Left cardiac atrium (tissue), 4 donors: Measurements from ENCODE around the gene PRDX5. TPM values are rescaled to one million over a fixed set of nuclear protein-coding genes. Genes with fewer than 3 reads are reported as not detected.

ENCODE experiments used
- ATAC-seq, 2 donors: fragments of 200-7000 bp; cut with Tn5 transposase; one replicate each; pipeline ENCODE4 v1.9.1; 2020; ENCODE audit warnings: mild to moderate bottlenecking in 2 of 2, moderate library complexity in 2 of 2
- DNase-seq: peaks from one replicate; pipeline ENCODE4 v3.0.0-alpha.2; 2020
- intact Hi-C, 2 donors: fragments of 100-400 bp; cut with DNase I; formaldehyde crosslinking; loops; one replicate each; pipeline versions ENCODE4 v1.14.1 to v1.15.1; 2022 to 2023
- total RNA-seq, 2 donors: library from RNA; stranded (reverse); fragmentation: NEBNext Ultra II Directional; extraction: Animal tissue kit (Norgen Biotek cat#: 25700); gene quantifications; one replicate each; pipeline ENCODE4 v1.2.1, GENCODE V29; 2021
- donor health status: DM: no; HTN: yes; CAD: no.
- donor health status: DM: no; HTN: yes; CAD: no; lungs with severe emphysema.
- donor health status: DM: yes; HTN: yes; CAD: no.
- donor health status: Dilated cardiomyopathy.

The PRDX5 gene
- total RNA-seq, 2 donors from 2014 or later: 264 to 298 TPM

GRCh38 chr11:64353715-64354506, 36.0 kb downstream of the PRDX5 start:
- ATAC-seq: no peak
- DNase-seq: no peak
- intact Hi-C loops: no loop called here

- intact Hi-C loops: no loop called here
- ATAC-seq (peak; percentile 59 to 60), DNase-seq (peak; percentile 87)
These were observed 37.4 kb downstream of the PRDX5 start for GRCh38 chr11:64355078-64355940.

- ATAC-seq (no peak), DNase-seq (no peak)
- intact Hi-C loops: no loop called here
These were observed 38.8 kb downstream of the PRDX5 start for GRCh38 chr11:64356498-64357411.

GRCh38 chr11:64357446-64357845, 39.5 kb downstream of the PRDX5 start:
- intact Hi-C loops: no loop called here
- no peak for DNase-seq
- no peak for ATAC-seq

GRCh38 chr11:64357904-64358535, 40.1 kb downstream of the PRDX5 start:
- intact Hi-C loops: no loop called here
- DNase-seq (no peak), ATAC-seq (peak; percentile 1 to 3)

GRCh38 chr11:64358536-64358906, 40.6 kb downstream of the PRDX5 start:
- DNase-seq: no peak
- intact Hi-C loops: no loop called here
- ATAC-seq: peak in 1 of 2 donors; percentile 2

GRCh38 chr11:64358907-64359711, 41.2 kb downstream of the PRDX5 start, which contains the start of gene RPS6KA4:
Gene RPS6KA4 (plus strand): TSS chr11:64359162. CDS start chr11:64359236, 74 bp downstream.
- intact Hi-C loops: no loop called here
- ATAC-seq (peak; percentile 86 to 90), DNase-seq (peak; percentile 74)

- no peak for ATAC-seq
These were observed 42.0 kb downstream of the PRDX5 start for GRCh38 chr11:64359712-64360445.

GRCh38 chr11:64360448-64360921, 42.6 kb downstream of the PRDX5 start:
- intact Hi-C loops: no loop called here
- no peak for ATAC-seq

More at GRCh38 chr11:64359712-64360445, 42.0 kb downstream of the PRDX5 start:
- DNase-seq: no peak
- intact Hi-C loops: no loop called here

GRCh38 chr11:64361659-64362058, 43.7 kb downstream of the PRDX5 start:
- ATAC-seq (no peak), DNase-seq (no peak)
- intact Hi-C loops: no loop called here

More at GRCh38 chr11:64360448-64360921, 42.6 kb downstream of the PRDX5 start:
- no peak for DNase-seq

GRCh38 chr11:64362339-64362738, 44.4 kb downstream of the PRDX5 start:
- DNase-seq (no peak), ATAC-seq (no peak)
- intact Hi-C loops: no loop called here

GRCh38 chr11:64364435-64364834, 46.5 kb downstream of the PRDX5 start:
- intact Hi-C loops: no loop called here
- DNase-seq: no peak
- no peak for ATAC-seq

GRCh38 chr11:64364911-64365310, 47.0 kb downstream of the PRDX5 start:
- intact Hi-C loops: no loop called here
- no peak for ATAC-seq
- DNase-seq: no peak

- DNase-seq (no peak), ATAC-seq (no peak)
- intact Hi-C loops: no loop called here
These were observed 48.8 kb downstream of the PRDX5 start for GRCh38 chr11:64366751-64367150.

GRCh38 chr11:64367931-64368672, 50.2 kb downstream of the PRDX5 start:
- DNase-seq: no peak
- no peak for ATAC-seq
- intact Hi-C loops: no loop called here

- ATAC-seq: no peak
- intact Hi-C loops: no loop called here
- DNase-seq: no peak
These were observed 50.8 kb downstream of the PRDX5 start for GRCh38 chr11:64368673-64369074.
